GM12878 (cell line): Measurements from ENCODE around the gene LRRN4CL. TPM values are rescaled to one million over a fixed set of nuclear protein-coding genes. Genes with fewer than 3 reads are reported as not detected.

Experiments used
- ATAC-seq: fragments of 200-7000 bp; cut with Tn5 transposase; 3 replicates; pipeline ENCODE4 v1.9.1; 2020; ENCODE audit warnings: mild to moderate bottlenecking, moderate library complexity
- BruUV-seq: library from RNA; stranded (reverse); fragments of 400-500 nt; replicated peaks from 2 replicates; lab custom pipeline; 2021; lab: Mats Ljungman, UMichigan
- CTCF ChIA-PET: fragments of 300-600 bp; sonication (Branson Sonifier 250); formaldehyde crosslinking; extraction: SDS; loops from one replicate; lab custom pipeline; 2021; ENCODE audit warnings: inconsistent platforms; lab: Yijun Ruan, JAX
- POLR2A ChIA-PET: fragments of 350-600 bp; formaldehyde crosslinking; extraction: SDS; loops from one replicate; lab custom pipeline; 2021; ENCODE audit warnings: inconsistent platforms; lab: Charles Lee
- RAD21 ChIA-PET: fragments of 300-600 bp; sonication (Branson Sonifier 250); formaldehyde crosslinking; loops from one replicate; lab custom pipeline; 2023; ENCODE audit warnings: antibody characterized with exemption; ENCODE audit not compliant: unreplicated experiment; lab: Charles Lee
- SMC1A ChIA-PET: fragments of 300-600 bp; sonication (Branson Sonifier 250); formaldehyde crosslinking; loops from one replicate; lab custom pipeline; 2023; ENCODE audit not compliant: unreplicated experiment, uncharacterized antibody; lab: Charles Lee
- DNase-seq: peaks from one replicate; pipeline ENCODE4 v3.0.0-alpha.2; 2011; ENCODE audit warnings: low read depth, low spot score
- FAIRE-seq: peaks from 3 replicates; lab custom pipeline; 2011; peaks lifted over from hg19 to GRCh38; lab: Jason Lieb, UNC
- H2AFZ ChIP-seq: 2 replicates; pipeline ENCODE4 v1.6.0; 2011; ENCODE audit warnings: low read depth, low read length, control low read depth; ENCODE audit not compliant: control insufficient read depth
- H3K27ac ChIP-seq: 2 replicates; pipeline ENCODE4 v1.5.1; 2011; ENCODE audit warnings: control low read depth; ENCODE audit not compliant: control insufficient read depth, insufficient read depth
- H3K27me3 ChIP-seq, 2 experiments: replicated peaks in 1 of 2; 2 replicates each; pipeline versions ENCODE4 v1.6.0 to v1.6.1; 2011; ENCODE audit warnings: low read length in 1 of 2; ENCODE audit not compliant: control insufficient read depth in 2 of 2, insufficient read depth in 2 of 2
- H3K36me3 ChIP-seq, 2 experiments: 2 replicates each; pipeline ENCODE4 v1.5.1; 2011; ENCODE audit warnings: low read length in 1 of 2; ENCODE audit not compliant: control insufficient read depth in 2 of 2, insufficient read depth in 2 of 2
- H3K4me1 ChIP-seq: 2 replicates; pipeline ENCODE4 v1.6.1; 2011; ENCODE audit warnings: mild to moderate bottlenecking, low read length, moderate library complexity, mixed read lengths; ENCODE audit not compliant: control insufficient read depth, insufficient read depth
- H3K4me2 ChIP-seq: 2 replicates; pipeline ENCODE4 v1.6.0; 2011; ENCODE audit warnings: control low read depth; ENCODE audit not compliant: control insufficient read depth, insufficient read depth
- H3K4me3 ChIP-seq: fragments of 200-600 bp; sonication (generic); 2 replicates; pipeline ENCODE4 v1.5.1; 2016
- H3K79me2 ChIP-seq: 2 replicates; pipeline ENCODE4 v1.6.0; 2011; ENCODE audit warnings: low read length; ENCODE audit not compliant: control insufficient read depth, insufficient read depth
- H3K9ac ChIP-seq: 2 replicates; pipeline ENCODE4 v1.8.0; 2011; ENCODE audit warnings: low read length, control low read depth, mixed read lengths; ENCODE audit not compliant: control insufficient read depth, insufficient read depth
- H3K9me3 ChIP-seq: replicated peaks from 3 replicates; pipeline ENCODE4 v1.5.1; 2011; ENCODE audit warnings: mild to moderate bottlenecking, low read length; ENCODE audit not compliant: control insufficient read depth, insufficient read depth
- H4K20me1 ChIP-seq: 2 replicates; pipeline ENCODE4 v1.6.0; 2011; ENCODE audit not compliant: control insufficient read depth, insufficient read depth
- ETV6 ChIP-seq, 2 experiments: fragments of 450-650 bp in 1 of 2; IDR thresholded peaks in 1 of 2; conservative IDR thresholded peaks in 1 of 2; 2 replicates each; pipeline ENCODE4 v1.6.1; 2014; ENCODE audit warnings: antibody characterized with exemption in 1 of 2, borderline replicate concordance in 1 of 2, low read depth in 1 of 2, mild to moderate bottlenecking in 1 of 2, moderate library complexity in 1 of 2
- MLLT1 ChIP-seq: fragments of 450-650 bp; IDR thresholded peaks from 2 replicates; pipeline ENCODE4 v1.6.1; 2016; ENCODE audit warnings: mild to moderate bottlenecking
- NR2F1 ChIP-seq: fragments of 450-650 bp; conservative IDR thresholded peaks from 2 replicates; pipeline ENCODE4 v1.6.1; 2017; ENCODE audit warnings: mild to moderate bottlenecking
- SREBF1 ChIP-seq: IDR thresholded peaks from 2 replicates; pipeline ENCODE4 v1.6.1; 2012; ENCODE audit warnings: mild to moderate bottlenecking, low read length
- ZBTB33 ChIP-seq: fragments of 450-650 bp; IDR thresholded peaks from 2 replicates; pipeline ENCODE4 v1.6.1; 2017; ENCODE audit warnings: mild to moderate bottlenecking
- WGBS: methylation state at CpG from one replicate; pipeline ENCODE4 v1.1.6; 2016; ENCODE audit warnings: low lambda C conversion rate; ENCODE audit not compliant: insufficient replicate concordance, insufficient coverage; ENCODE audit errors: missing lambda C conversion rate; 5-methylcytosine and 5-hydroxymethylcytosine counted together
- in situ Hi-C: fragments of 300-500 bp; cut with MboI; formaldehyde crosslinking; loops from 9 replicates; pipeline ENCODE4 v1.14.3; 2018; ENCODE audit warnings: mixed read lengths
- intact Hi-C: fragments of 100-400 bp; cut with micrococcal nuclease; formaldehyde crosslinking; loops from one replicate; pipeline ENCODE4 v1.14.2; 2022; ENCODE audit not compliant: unreplicated experiment
- polyA plus RNA-seq, 11 experiments: library from polyadenylated mRNA; depleted of rRNA in 4 of 11; unstranded in 6 of 11; stranded (reverse) in 5 of 11; fragments of >200 nt; fragmentation: Nextera tagmentation in 4 of 11; fragmentation: Illumina TruSeq in 1 of 11; extraction: Ambion mirVana in 4 of 11; extraction: Trizol in 1 of 11; gene quantifications; 1 replicate in 1 of 11; 2 replicates in 10 of 11; pipeline versions ENCODE4 v1.2.1 to v1.2.3, GENCODE V29; 2011 to 2016; ENCODE audit warnings: inconsistent platforms in 2 of 11, missing spikeins in 2 of 11, low read depth in 1 of 11
- total RNA-seq, 4 experiments: library from RNA; depleted of rRNA in 3 of 4; stranded (reverse); fragments of >200 nt in 3 of 4; fragmentation: Illumina TruSeq in 1 of 4; extraction: Trizol in 1 of 4; gene quantifications; 2 replicates each; pipeline versions ENCODE4 v1.2.1 to v1.2.3, GENCODE V29; 2013 to 2021

Gene LRRN4CL
- total and polyA plus RNA-seq, 10 of the 15 experiments (the other 5 are each of a cell fraction or from before 2014, with no cell fraction given): 0.01 to 0.06 TPM; not detected in 8

GRCh38 chr11:62716206-62716605, 26.9 kb upstream of the LRRN4CL start:
- H3K4me3 ChIP-seq: no peak overlapping the region
- intact Hi-C loops (no loop called here), in situ Hi-C loops (no loop called here)
- no peak overlapping the region for H3K27ac ChIP-seq
- ATAC-seq (no peak), DNase-seq (no peak), FAIRE-seq (no peak)
- WGBS: over 99% methylated on average over 5 of the region's 5 CpGs
- BruUV-seq: no TSS peak
- RAD21 ChIA-PET: no interaction called here
- POLR2A ChIA-PET: interaction anchor here (0.5 to 5.5 kb wide), 4 partner anchors 10 to 53 kb away, joined by 3 to 40 read pairs (median 4); partner anchors contain the start of genes HNRNPUL2, POLR2G and TTC9C
- CTCF ChIA-PET: interaction anchor here (1.0 to 1.5 kb wide), 3 partner anchors 8 to 35 kb away, joined by 3 to 7 read pairs (median 3); no protein-coding TSS in a partner anchor
- H3K4me1 ChIP-seq: peaks cover 13% of the 10 kb centered on the region
- H3K36me3 ChIP-seq: peaks cover 29 to 59% of the 10 kb centered on the region in 2 experiments
- H3K9me3 ChIP-seq: no peaks in the 10 kb centered on the region
- no peak overlapping the region for H2AFZ ChIP-seq
- H3K4me2 ChIP-seq: no peak overlapping the region
- no peak overlapping the region for H3K9ac ChIP-seq
- H3K27me3 ChIP-seq: no peaks in the 10 kb centered on the region
- SMC1A ChIA-PET: interaction anchor here (0.7 kb wide), 1 partner anchor 8 kb away, joined by 3 read pairs; no protein-coding TSS in a partner anchor
- peaks cover 5% of the 10 kb centered on the region for H3K79me2 ChIP-seq
- TF ChIP-seq SREBF1 (no peak), ZBTB33 (no peak), ETV6 (conservative IDR thresholded peaks at IDR 0.05 in 1 of 2, IDR thresholded peaks at IDR 0.05 in 1 of 2; ENCODE audit: borderline replicate concordance in 1 of 2, low read depth in 1 of 2) (no peak), MLLT1 (no peak), NR2F1 (no peak)
- no peaks in the 10 kb centered on the region; the same call in 1 of the 2 replicates for H4K20me1 ChIP-seq
